Activated B cell treated with CpG ODN at 0.5 μM for 24 hours (primary cell): ENCODE results near the gene MBD5. TPM values are rescaled to one million over a fixed set of nuclear protein-coding genes. Genes with fewer than 3 reads are reported as not detected.
"Not testable (repeated sequence)": the region's sequence is repeated elsewhere in the genome, so short reads cannot be mapped to it uniquely, and the experiment has no call there.

Experiments
- ATAC-seq: fragments of 200-7000 bp; cut with Tn5 transposase; one replicate; pipeline ENCODE4 v1.10.0; 2021; ENCODE audit warnings: low read depth, mild to moderate bottlenecking, moderate library complexity
- CTCF ChIA-PET: fragments of 350-600 bp; sonication (Branson Sonifier 250); formaldehyde crosslinking; loops from one replicate; lab custom pipeline; 2021; ENCODE audit warnings: antibody characterized with exemption; lab: Charles Lee
- POLR2A ChIA-PET: fragments of 350-600 bp; sonication (Branson Sonifier 250); formaldehyde crosslinking; loops from one replicate; lab custom pipeline; 2021; ENCODE audit warnings: antibody characterized with exemption; lab: Charles Lee
- DNase-seq: peaks from one replicate; pipeline ENCODE4 v3.0.0; 2022
- H3K27ac Mint-ChIP-seq: one replicate; pipeline ENCODE4 v1.8.0; 2020; ENCODE audit warnings: mixed read lengths
- H3K27me3 Mint-ChIP-seq: one replicate; pipeline ENCODE4 v1.8.0; 2021; ENCODE audit warnings: mixed read lengths
- H3K36me3 Mint-ChIP-seq: one replicate; pipeline ENCODE4 v1.8.0; 2021; ENCODE audit warnings: low read depth, mixed read lengths
- H3K4me1 Mint-ChIP-seq: one replicate; pipeline ENCODE4 v1.8.0; 2021; ENCODE audit warnings: mixed read lengths
- H3K4me3 Mint-ChIP-seq: one replicate; pipeline ENCODE4 v1.8.0; 2020; ENCODE audit warnings: mild to moderate bottlenecking, mixed read lengths
- H3K9me3 Mint-ChIP-seq: one replicate; pipeline ENCODE4 v1.8.0; 2020; ENCODE audit warnings: mixed read lengths
- CTCF ChIP-seq: fragments of 200-600 bp; IDR thresholded peaks from one replicate; pipeline ENCODE4 v1.8.0; 2022; ENCODE audit warnings: antibody characterized with exemption, mild to moderate bottlenecking
- intact Hi-C: fragments of 100-400 bp; cut with micrococcal nuclease; formaldehyde crosslinking; loops from one replicate; pipeline ENCODE4 v1.15.1; 2024
- total RNA-seq: library from RNA; stranded (reverse); gene quantifications from 2 replicates; pipeline ENCODE4 v1.2.3, GENCODE V29; 2022

MBD5 gene
- total RNA-seq, 1 donor from 2014 or later, result 55.7 TPM

DNA sequence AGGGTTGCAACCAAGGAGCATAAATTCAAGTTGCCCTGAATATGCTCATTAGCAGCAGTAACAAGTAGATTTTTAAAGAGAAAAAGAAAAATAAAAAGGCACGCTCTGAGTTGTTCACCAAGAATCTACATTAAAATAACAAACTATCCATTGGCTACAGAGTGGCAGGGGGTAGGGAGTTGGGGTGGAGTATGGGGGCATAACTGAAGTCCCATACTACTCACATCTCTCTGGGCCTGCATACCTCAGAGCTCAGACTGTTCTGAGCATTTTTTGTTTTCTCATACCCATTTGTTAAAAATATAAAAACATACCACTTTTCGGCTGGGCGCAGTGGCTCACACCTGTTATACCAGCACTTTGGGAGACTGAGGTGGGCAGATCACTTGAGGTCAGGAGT is 31.8 kb upstream of the MBD5 start:
- ATAC-seq, result no peak
- intact Hi-C loops, result loop anchor here (1.0 kb wide), 2 partner anchors 212 to 1001 kb away; no protein-coding TSS in a partner anchor
- no peak for DNase-seq
- H3K36me3 Mint-ChIP-seq, result peaks cover 1% of the 10 kb centered on the region
- CTCF ChIA-PET, result interaction anchor here (0.7 to 4.8 kb wide), 17 partner anchors 8 to 1045 kb away, joined by 3 to 118 read pairs (median 3); partner anchors contain the start of gene MBD5
- POLR2A ChIA-PET, result interaction anchor here (1.0 kb wide), 1 partner anchor 31 kb away, joined by 3 read pairs; the partner anchor contains the start of genes MBD5 and ORC4
- no peak for TF ChIP-seq CTCF
- no peak overlapping the region for H3K4me3 Mint-ChIP-seq
- H3K4me1 Mint-ChIP-seq, result peaks cover 18% of the 10 kb centered on the region
- no peaks in the 10 kb centered on the region for H3K9me3 Mint-ChIP-seq
- H3K27me3 Mint-ChIP-seq, result no peaks in the 10 kb centered on the region
- no peak overlapping the region for H3K27ac Mint-ChIP-seq

DNA sequence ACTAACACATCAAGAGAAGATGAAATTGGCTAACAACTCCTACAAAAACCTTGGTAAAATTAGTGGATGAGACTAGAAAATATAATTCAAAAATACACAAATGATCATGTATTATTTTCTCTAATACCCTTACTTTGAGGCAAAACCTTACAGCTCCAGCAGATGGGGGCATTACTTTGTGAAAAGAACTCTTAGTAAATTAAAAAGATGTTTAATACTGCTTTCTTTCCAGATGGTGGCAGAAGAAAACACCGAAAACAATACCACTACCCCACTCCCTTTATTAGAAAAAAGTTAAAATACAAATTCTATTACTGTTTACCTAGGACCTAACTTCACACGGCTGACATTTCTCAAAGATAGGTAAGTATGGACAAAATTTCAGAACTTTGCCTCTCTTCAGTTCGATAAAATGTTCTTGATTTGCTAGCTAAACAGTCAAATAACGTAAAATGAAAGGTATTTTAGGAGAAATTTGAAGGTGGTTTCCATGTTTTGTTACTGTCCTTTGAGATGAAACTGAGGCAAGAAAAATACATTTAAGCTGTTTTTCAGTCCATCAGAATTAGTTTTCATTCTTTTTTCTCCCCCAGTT is 31.0 kb upstream of the MBD5 start:
- CTCF ChIA-PET, result interaction anchor here (0.6 to 4.8 kb wide), 24 partner anchors 9 to 1044 kb away, joined by 3 to 118 read pairs (median 3); partner anchors contain the start of gene MBD5
- Mint-ChIP-seq H3K4me3 (no peak overlapping the region), H3K4me1 (peaks cover 18% of the 10 kb centered on the region), H3K36me3 (peaks cover 5% of the 10 kb centered on the region), H3K27me3 (no peaks in the 10 kb centered on the region), H3K9me3 (no peaks in the 10 kb centered on the region), H3K27ac (no peak overlapping the region)
- TF ChIP-seq CTCF, result no peak
- ATAC-seq, result peak; percentile 83
- no peak for DNase-seq
- intact Hi-C loops, result loop anchor here (1.0 to 5.0 kb wide), 7 partner anchors 31 to 1571 kb away; partner anchors contain the start of genes MBD5 and ORC4
- POLR2A ChIA-PET, result interaction anchor here (1.0 kb wide), 1 partner anchor 31 kb away, joined by 3 read pairs; the partner anchor contains the start of genes MBD5 and ORC4

GRCh38 chr2:147994965-147995364 is 25.9 kb upstream of the MBD5 start:
- H3K4me3 Mint-ChIP-seq, H3K27ac Mint-ChIP-seq, POLR2A ChIA-PET, H3K27me3 Mint-ChIP-seq, H3K9me3 Mint-ChIP-seq, ATAC-seq, DNase-seq: not testable (repeated sequence)
- intact Hi-C loops, result loop anchor here (5.0 kb wide), 2 partner anchors 117 to 677 kb away; no protein-coding TSS in a partner anchor
- Mint-ChIP-seq H3K4me1 (peaks cover 14% of the 10 kb centered on the region), H3K36me3 (peaks cover 24% of the 10 kb centered on the region)
- CTCF ChIA-PET, result interaction anchor here (1.3 kb wide), 1 partner anchor 514 kb away, joined by 3 read pairs; no protein-coding TSS in a partner anchor

GRCh38 chr2:147996828-147997227 is 24.1 kb upstream of the MBD5 start:
- ATAC-seq, result no peak
- peaks cover 14% of the 10 kb centered on the region for H3K4me1 Mint-ChIP-seq
- H3K27ac Mint-ChIP-seq, result no peak overlapping the region
- no peaks in the 10 kb centered on the region for H3K27me3 Mint-ChIP-seq
- DNase-seq, result no peak
- TF ChIP-seq CTCF, result no peak
- POLR2A ChIA-PET, result no interaction called here
- no peak overlapping the region for H3K4me3 Mint-ChIP-seq
- intact Hi-C loops, result no loop called here
- CTCF ChIA-PET, result no interaction called here
- H3K9me3 Mint-ChIP-seq, result peaks cover 9% of the 10 kb centered on the region
- H3K36me3 Mint-ChIP-seq, result peaks cover 27% of the 10 kb centered on the region

GRCh38 chr2:147998203-147998602 is 22.7 kb upstream of the MBD5 start:
- H3K27ac Mint-ChIP-seq, result no peak overlapping the region
- CTCF ChIA-PET, result no interaction called here
- H3K4me3 Mint-ChIP-seq, result no peak overlapping the region
- TF ChIP-seq CTCF, result no peak
- ATAC-seq (no peak), DNase-seq (no peak)
- H3K36me3 Mint-ChIP-seq, result peaks cover 36% of the 10 kb centered on the region
- H3K9me3 Mint-ChIP-seq, result peaks cover 15% of the 10 kb centered on the region
- peaks cover 17% of the 10 kb centered on the region for H3K4me1 Mint-ChIP-seq
- intact Hi-C loops, result no loop called here
- POLR2A ChIA-PET, result no interaction called here
- no peaks in the 10 kb centered on the region for H3K27me3 Mint-ChIP-seq
